Breast epithelium (tissue), 4 donors: ENCODE data around the gene AMACR. TPM values are rescaled to one million over a fixed set of nuclear protein-coding genes. Genes with fewer than 3 reads are reported as not detected.
A peak's percentile ranks its signal among the peaks of the same experiment; 100 is the strongest.

Source experiments
- DNase-seq, 2 donors: peaks; one replicate each; pipeline ENCODE4 v3.0.0-alpha.2; 2019; ENCODE audit warnings: low spot score in 2 of 2
- H3K27ac ChIP-seq, 2 donors: fragments of 200-600 bp; sonication (generic) in 1 of 2; one replicate each; pipeline ENCODE4 v1.5.1; 2016 to 2019; ENCODE audit warnings: mild to moderate bottlenecking in 1 of 2
- H3K27me3 ChIP-seq, 2 donors: fragments of 200-600 bp; sonication (generic) in 1 of 2; one replicate each; pipeline versions ENCODE4 v1.5.1 to v1.6.0; 2017 to 2019; ENCODE audit warnings: control low read depth in 1 of 2, mild to moderate bottlenecking in 1 of 2
- H3K36me3 ChIP-seq: fragments of 200-600 bp; one replicate; pipeline ENCODE4 v1.5.1; 2019
- H3K4me1 ChIP-seq, 2 donors: fragments of 200-600 bp; sonication (generic); one replicate each; pipeline ENCODE4 v1.5.1; 2016 to 2019; ENCODE audit warnings: control low read depth in 1 of 2
- H3K4me3 ChIP-seq, 3 donors: fragments of 200-600 bp; sonication (generic); 1 replicate in 2 of 3; 2 replicates in 1 of 3; pipeline ENCODE4 v1.5.1; 2016 to 2019; ENCODE audit warnings: mild to moderate bottlenecking in 3 of 3, moderate library complexity in 2 of 3
- H3K9me3 ChIP-seq, 2 donors: fragments of 200-600 bp; sonication (generic) in 1 of 2; one replicate each; pipeline ENCODE4 v1.5.1; 2016 to 2019; ENCODE audit warnings: control low read depth in 1 of 2
- POLR2A ChIP-seq: fragments of 450-650 bp; IDR thresholded peaks from one replicate; pipeline ENCODE4 v1.6.1; 2016; ENCODE audit warnings: antibody characterized with exemption, mild to moderate bottlenecking, moderate library complexity
- POLR2AphosphoS5 ChIP-seq, 3 donors: sonication (generic); formaldehyde crosslinking; IDR thresholded peaks; one replicate each; pipeline ENCODE4 v1.6.1; 2017; ENCODE audit warnings: antibody characterized with exemption in 3 of 3
- intact Hi-C: fragments of 100-400 bp; cut with DNase I; formaldehyde crosslinking; loops from one replicate; pipeline ENCODE4 v1.15.1; 2023; ENCODE audit warnings: low total_unique reads
- total RNA-seq, 3 donors: library from RNA; depleted of rRNA; stranded (reverse); fragments of >200 nt; gene quantifications; one replicate each; pipeline ENCODE4 v1.1.0, GENCODE V29; 2016
- TF ChIP-seq, protein P1 (sequence below), 3 donors: fragments of 450-650 bp; IDR thresholded peaks; one replicate each; pipeline ENCODE4 v1.5.1; 2016 to 2017; ENCODE audit warnings: antibody characterized with exemption in 3 of 3, mild to moderate bottlenecking in 3 of 3, moderate library complexity in 3 of 3

The AMACR gene
- total RNA-seq, 3 donors from 2014 or later = 8.2 to 14.4 (median 13.8) TPM

DNA sequence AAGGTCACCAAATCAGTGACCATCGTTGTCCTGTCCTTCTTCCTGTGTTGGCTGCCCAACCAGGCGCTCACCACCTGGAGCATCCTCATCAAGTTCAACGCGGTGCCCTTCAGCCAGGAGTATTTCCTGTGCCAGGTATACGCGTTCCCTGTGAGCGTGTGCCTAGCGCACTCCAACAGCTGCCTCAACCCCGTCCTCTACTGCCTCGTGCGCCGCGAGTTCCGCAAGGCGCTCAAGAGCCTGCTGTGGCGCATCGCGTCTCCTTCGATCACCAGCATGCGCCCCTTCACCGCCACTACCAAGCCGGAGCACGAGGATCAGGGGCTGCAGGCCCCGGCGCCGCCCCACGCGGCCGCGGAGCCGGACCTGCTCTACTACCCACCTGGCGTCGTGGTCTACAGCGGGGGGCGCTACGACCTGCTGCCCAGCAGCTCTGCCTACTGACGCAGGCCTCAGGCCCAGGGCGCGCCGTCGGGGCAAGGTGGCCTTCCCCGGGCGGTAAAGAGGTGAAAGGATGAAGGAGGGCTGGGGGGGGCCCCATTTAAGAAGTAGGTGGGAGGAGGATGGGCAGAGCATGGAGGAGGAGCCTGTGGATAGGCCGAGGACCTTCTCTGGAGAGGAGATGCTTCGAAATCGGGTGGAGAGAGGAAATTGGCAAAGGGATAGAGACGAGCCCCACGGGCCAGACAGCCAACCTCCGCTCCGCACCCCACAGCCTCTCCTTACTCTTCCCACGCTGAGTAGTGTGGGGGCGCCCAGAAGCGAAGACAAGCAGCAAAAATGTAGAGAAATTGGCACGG is 69.9 kb downstream of the AMACR start:
- Histone ChIP-seq H3K4me1 (peaks cover 0 to 4% of the 10 kb centered on the region in 2 donors), H3K4me3 (peak overlapping the region in 1 of 3 donors; percentile 64), H3K27me3 (peaks cover 8 to 52% of the 10 kb centered on the region in 2 donors), H3K9me3 (no peaks in the 10 kb centered on the region), H3K27ac (no peak overlapping the region), H3K36me3 (no peaks in the 10 kb centered on the region)
- intact Hi-C loops = no loop called here
- TF ChIP-seq POLR2A (no peak), POLR2AphosphoS5 (IDR thresholded peaks at IDR 0.05) (no peak)
- TF ChIP-seq, protein P1, sequence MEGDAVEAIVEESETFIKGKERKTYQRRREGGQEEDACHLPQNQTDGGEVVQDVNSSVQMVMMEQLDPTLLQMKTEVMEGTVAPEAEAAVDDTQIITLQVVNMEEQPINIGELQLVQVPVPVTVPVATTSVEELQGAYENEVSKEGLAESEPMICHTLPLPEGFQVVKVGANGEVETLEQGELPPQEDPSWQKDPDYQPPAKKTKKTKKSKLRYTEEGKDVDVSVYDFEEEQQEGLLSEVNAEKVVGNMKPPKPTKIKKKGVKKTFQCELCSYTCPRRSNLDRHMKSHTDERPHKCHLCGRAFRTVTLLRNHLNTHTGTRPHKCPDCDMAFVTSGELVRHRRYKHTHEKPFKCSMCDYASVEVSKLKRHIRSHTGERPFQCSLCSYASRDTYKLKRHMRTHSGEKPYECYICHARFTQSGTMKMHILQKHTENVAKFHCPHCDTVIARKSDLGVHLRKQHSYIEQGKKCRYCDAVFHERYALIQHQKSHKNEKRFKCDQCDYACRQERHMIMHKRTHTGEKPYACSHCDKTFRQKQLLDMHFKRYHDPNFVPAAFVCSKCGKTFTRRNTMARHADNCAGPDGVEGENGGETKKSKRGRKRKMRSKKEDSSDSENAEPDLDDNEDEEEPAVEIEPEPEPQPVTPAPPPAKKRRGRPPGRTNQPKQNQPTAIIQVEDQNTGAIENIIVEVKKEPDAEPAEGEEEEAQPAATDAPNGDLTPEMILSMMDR (IDR thresholded peaks at IDR 0.05) = no peak
- DNase-seq = no peak

GRCh38 chr5:33937017-33937706 is 70.7 kb downstream of the AMACR start:
- intact Hi-C loops = no loop called here

GRCh38 chr5:33936381-33937016 is 71.4 kb downstream of the AMACR start, which contains the start of gene RXFP3:
Gene RXFP3, plus strand, starts transcription at chr5:33936386. Its CDS starts 355 bp downstream, at chr5:33936741.
- H3K4me1 ChIP-seq = peaks cover 0 to 4% of the 10 kb centered on the region in 2 donors
- H3K36me3 ChIP-seq = no peaks in the 10 kb centered on the region
- no peak within 1 kb of the TSS for H3K27ac ChIP-seq
- H3K27me3 ChIP-seq = peaks cover 8 to 41% of the 10 kb centered on the region in 2 donors
- DNase-seq = no peak
- intact Hi-C loops = no loop called here
- TF ChIP-seq POLR2A = no peak
- TF ChIP-seq, protein P1 (IDR thresholded peaks at IDR 0.05) = no peak
- TF ChIP-seq POLR2AphosphoS5 (IDR thresholded peaks at IDR 0.05) = no peak
- no peaks in the 10 kb centered on the region for H3K9me3 ChIP-seq
- peak within 1 kb of the TSS; percentile 20 to 64 (median 34) for H3K4me3 ChIP-seq

More at GRCh38 chr5:33937017-33937706, 70.7 kb downstream of the AMACR start:
- TF ChIP-seq POLR2A (no peak), POLR2AphosphoS5 (IDR thresholded peaks at IDR 0.05) (no peak)
- TF ChIP-seq, protein P1 (IDR thresholded peaks at IDR 0.05) = no peak
- peaks cover 0 to 4% of the 10 kb centered on the region in 2 donors for H3K4me1 ChIP-seq
- no peak for DNase-seq
- H3K9me3 ChIP-seq = no peaks in the 10 kb centered on the region
- H3K27ac ChIP-seq = no peak overlapping the region
- no peaks in the 10 kb centered on the region for H3K36me3 ChIP-seq
- H3K27me3 ChIP-seq = peaks cover 8 to 47% of the 10 kb centered on the region in 2 donors
- H3K4me3 ChIP-seq = peak overlapping the region; percentile 20 to 64 (median 34)

Other genes with a start within 250 kb of the AMACR start
- gene ADAMTS12, start 116.1 kb downstream of the AMACR start, total RNA-seq = 10 to 100 TPM in 2 of 3 donors, 1 to 10 TPM in 1; 4.4 to 17.4 (median 15.0) TPM
- gene RXFP3, start 71.7 kb downstream of the AMACR start, total RNA-seq = not detected
- not detected for gene SLC45A2, start 23.4 kb downstream of the AMACR start, total RNA-seq
- gene C1QTNF3, start 35.2 kb upstream of the AMACR start, total RNA-seq = 10 to 100 TPM in 2 of 3 donors, 1 to 10 TPM in 1; 4.0 to 28.8 (median 22.2) TPM